IPS-11a (cell line): ENCODE results near the gene PLAGL2.

Source experiments
- H3K4me3 ChIP-seq: one replicate; pipeline ENCODE4 v1.5.1; 2013; ENCODE audit warnings: low read depth, low read length, control low read depth

Gene PLAGL2

DNA sequence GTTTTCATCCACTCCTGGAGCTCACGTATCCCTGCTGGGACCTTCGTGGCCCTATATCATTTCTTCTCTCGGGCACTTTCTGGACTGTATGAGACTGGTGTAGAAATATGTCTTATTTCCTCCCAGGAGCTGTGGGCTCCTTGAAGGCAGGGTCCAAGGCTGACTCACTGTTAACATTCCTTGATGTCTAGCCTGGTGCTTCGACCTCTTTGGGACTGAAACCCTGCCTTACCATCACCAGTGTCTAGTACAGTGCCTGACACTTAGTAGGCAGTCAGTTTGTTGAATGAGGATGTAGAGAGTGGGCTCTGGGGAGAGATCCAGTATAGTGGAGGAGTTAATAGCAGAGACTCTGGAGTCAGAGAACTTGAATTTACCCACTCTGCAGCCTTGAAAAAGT is 23.7 kb upstream of the PLAGL2 start:
- no peak overlapping the region for H3K4me3 ChIP-seq

DNA sequence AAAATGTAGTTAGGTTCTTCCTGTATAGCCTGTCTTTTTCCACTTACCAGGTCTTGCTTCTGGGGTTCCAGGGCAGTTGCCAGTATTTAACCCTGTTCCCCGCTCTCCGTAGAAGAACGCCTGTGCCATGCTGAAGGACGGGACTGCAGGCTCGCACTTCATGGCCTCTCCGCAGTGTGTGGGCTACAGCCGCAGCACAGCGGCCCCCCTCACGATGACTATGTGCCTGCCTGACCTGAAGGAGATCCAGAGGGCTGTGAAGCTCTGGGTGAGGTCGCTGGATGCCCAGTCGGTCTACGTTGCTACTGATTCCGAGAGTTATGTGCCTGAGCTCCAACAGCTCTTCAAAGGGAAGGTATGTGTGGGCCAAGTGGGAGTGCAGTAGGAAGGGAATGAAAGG is 23.2 kb upstream of the PLAGL2 start:
- no peak overlapping the region for H3K4me3 ChIP-seq

DNA sequence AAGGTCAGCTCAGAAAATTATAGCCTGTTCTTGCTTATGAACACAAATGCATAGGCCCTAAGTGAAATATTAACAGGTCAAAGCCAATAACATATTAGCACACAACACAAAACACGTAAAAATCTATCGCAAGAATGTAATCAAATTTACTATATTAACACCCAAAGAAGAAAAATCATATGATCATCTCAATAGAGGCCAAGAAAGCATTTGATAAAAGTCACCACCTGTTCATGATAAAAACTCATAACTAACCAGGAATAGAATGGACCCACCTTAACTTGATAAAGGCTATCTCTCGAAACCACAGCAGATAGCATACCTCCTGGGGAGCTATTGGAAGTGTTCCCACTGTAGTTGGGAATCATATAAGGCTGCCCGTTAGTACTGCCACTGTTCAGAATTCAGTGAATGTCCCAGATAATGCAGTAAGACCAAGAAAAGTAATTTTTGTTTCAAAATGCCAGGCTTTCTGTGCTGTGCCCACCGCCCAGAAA is 21.8 kb upstream of the PLAGL2 start:
- H3K4me3 ChIP-seq = no peak overlapping the region

DNA sequence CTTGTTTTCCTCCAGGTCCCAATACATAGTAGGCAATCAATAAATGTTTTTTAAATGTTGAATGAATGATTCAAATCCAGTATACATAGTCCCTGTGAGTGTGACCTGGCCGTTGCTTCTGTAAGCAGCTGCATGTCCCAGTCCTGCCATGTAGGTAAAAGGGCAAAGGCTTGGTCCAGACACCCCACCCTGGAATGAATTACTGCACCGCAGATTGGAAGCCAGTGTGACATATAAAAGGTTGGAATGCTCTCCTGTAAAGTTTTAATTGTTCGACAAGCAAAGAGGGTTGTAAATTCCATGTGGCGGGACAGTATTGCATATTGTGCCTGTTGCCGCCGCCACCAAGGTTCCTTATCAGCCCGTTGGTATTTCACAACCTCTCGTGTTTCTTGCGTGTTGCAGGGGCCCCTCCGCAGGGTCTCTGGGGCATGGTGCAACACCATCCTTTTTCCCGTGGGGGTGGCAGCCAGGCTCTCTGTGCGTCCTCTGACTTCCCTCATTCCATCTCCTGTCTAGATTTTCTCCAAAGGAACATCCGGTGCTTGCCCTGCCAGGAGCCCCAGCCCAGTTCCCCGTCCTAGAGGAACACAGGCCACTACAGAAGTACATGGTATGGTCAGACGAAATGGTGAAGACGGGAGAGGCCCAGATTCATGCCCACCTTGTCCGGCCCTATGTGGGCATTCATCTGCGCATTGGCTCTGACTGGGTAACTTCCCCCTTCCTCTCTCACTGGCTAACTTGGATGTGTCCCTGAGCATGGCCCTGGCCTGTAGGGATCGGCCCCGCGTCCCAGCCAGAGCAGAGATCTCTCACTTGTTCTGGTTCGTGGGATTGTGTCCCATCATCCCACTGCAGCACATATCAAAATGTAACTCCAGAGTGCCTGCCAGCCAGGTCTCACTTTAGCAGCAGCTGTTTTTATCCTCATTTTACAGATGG is 20.5 kb upstream of the PLAGL2 start:
- H3K4me3 ChIP-seq = no peak overlapping the region

DNA sequence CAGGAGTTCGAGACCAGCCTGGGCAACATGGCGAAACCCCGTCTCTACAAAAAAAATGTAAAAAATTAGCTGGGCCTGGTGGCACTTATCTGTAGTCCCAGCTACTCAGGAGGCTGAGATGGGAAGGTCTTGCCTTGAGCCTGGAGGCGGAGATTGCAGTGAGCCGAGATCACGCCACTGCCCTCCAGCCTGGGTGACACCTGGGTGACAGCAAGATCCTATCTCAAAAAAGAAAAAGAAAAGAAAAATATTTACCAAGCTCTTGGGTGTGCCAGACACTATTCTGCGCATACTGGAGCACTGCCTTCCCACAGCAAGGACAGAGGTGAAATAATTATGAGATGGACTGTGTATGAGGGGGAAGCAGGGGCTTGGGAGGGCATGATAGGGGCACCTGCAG is 19.8 kb upstream of the PLAGL2 start:
- no peak overlapping the region for H3K4me3 ChIP-seq

DNA sequence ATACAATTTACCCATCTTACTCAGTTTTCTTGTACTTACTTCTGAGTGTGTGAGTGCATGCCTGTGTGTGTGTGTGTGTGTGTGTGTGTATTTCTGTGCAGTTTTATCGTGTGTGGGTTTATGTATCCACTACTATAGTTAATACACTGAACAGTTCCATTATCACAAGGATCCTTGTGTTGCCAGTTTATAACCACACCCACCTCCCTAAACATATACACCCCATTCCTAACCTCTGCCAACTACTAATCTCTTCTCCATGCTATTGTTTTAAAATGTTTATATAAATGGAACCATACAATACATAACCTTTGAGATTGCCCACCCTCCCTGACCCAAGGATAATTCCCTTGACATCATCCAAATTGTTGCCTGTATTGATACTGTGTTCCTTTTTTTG is 18.8 kb upstream of the PLAGL2 start:
- no peak overlapping the region for H3K4me3 ChIP-seq

DNA sequence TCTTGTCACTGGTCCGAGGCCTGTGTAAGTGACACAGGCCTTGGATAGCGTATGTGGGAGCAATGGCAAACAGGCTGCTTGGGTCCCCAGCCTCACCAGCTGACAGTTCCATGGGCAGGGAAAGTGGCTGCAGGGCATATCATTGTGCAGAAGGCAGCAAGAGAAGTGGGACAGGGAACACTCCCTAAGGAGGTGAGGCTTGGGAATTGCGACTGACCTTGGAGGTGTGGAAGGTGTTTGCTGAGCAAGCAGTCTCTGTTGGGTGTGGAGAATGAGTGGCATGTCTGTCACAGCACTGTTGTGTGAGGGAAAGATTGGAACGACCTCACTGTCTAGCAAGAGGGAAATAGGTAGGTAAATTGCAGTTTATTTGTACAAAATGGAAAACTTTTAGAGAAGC is 16.9 kb upstream of the PLAGL2 start:
- H3K4me3 ChIP-seq = no peak overlapping the region

DNA sequence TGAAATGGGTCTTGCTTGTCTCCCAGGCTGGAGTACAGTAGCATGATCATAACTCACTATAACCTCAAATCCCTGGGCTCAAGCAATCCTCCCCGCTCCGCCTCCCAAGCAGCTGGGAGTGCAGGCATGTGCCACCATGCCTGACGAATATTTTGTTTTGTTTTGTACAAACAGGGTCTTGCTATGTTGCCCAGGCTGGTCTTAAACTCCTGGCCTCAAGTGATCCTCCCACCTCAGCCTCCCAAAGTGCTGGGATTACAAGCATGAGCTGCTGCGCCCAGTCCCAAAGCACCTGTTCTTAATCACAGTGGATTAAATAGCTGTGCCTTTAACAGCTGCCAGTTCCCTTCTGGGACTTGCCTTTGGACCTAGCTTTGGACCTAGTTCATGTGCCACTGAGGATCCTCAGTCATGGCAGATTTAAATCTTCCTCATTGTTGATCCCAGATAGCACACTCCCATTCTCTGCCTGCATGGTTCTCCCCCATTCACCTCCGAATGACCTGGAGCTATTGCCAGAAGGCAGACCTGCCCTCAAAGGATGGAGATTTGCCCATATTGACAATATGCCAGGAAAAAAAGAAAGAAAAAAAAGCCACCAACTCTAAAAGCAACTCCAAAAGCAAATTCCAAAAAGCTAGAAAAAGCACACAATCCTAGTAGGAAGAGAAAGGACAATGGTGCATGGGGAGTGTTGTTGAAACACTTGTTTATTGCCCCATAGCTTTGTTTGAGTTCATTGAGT is 10.8 kb upstream of the PLAGL2 start:
- H3K4me3 ChIP-seq = no peak overlapping the region

DNA sequence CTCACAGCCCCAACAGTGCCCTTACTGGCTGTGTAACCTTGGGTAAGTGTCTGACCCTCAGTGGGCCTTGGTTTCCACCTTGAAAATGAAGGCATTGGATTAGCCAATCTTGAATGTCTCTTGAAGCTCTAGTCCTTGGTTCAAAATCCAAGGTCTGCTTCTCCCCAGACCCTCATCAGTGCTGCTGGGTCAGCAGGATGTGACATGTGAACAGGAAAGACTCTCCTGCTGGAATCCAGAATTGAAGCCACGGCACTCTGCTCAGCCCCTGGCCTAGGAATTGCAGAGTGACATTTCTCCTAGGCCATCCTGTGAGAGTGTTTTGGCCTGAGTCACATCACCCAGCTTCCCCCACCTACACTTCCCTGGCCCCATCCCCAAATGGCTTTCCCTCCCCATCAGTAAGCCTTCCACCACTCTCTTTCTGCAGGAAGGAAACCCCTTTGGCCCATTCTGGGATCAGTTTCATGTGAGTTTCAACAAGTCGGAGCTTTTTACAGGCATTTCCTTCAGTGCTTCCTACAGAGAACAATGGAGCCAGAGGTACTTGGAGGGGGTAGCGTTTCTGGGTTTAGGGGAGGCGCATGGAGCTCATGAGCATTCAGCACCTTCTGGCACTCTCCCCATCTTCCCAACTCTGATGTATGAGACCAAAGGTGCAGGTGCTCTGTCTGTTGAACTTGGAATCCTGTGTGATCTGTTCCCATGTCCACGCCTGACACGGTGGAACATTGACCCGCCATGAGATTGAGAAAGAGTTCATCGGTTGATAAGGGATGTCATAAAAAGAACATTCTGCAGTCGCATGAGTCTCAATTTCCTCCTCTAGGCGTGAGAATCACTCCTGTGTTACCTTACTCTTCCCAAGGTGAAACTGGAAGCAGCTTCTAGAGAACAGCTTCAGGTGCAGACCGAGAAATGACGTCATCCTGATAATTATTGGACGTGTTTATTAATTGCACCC is 8.9 kb upstream of the PLAGL2 start:
- no peak overlapping the region for H3K4me3 ChIP-seq

DNA sequence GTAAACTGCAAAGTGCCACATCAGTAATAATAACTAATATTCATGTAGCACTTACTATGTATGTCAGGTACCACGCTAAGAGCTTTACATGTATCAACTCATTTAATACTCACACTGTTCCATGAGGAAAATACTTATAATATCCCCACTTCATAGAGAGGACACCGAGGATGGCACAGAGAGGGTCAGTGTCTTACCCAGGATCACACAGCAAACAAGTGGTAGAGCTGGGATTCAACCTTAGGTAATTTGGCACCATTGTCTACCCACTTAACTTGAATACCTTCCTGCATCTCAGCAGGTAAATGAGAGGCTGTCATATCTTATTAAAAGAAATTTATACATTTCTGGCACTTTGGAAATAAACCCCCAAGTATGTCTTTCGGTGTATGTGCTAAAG is 8.2 kb upstream of the PLAGL2 start:
- no peak overlapping the region for H3K4me3 ChIP-seq

DNA sequence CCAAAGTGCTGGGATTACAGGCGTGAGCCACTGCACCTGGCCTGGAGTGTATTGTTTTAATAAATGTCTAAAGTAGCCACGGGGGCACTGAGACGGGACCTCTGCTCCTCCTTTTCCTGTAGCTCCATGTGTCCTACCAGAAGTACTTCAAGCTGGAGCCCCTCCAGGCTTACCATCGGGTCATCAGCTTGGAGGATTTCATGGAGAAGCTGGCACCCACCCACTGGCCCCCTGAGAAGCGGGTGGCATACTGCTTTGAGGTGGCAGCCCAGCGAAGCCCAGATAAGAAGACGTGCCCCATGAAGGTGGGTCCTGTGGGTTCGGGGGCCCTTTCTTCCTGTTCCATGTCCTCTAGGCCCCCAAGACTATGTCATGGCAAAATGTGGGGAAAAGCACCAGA is 7.6 kb upstream of the PLAGL2 start:
- no peak overlapping the region for H3K4me3 ChIP-seq

DNA sequence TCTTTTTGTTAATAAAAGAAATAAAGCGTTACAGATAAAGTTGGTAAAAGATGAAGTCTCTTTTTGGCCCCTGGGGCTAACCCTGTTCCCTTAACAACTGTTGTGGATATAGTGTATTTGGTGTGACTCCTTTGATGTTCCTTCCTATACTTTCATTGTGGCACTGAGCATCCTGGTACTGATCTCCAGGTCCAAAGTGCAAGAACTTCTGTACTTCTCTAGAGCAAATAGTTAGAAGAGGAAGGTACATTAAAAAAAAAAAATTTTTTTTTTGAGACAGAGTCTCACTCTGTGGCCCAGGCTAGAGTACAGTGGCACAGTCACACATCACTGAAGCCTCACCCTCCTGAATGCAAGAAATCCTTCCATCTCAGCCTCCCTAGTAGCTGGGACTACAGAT is 6.3 kb upstream of the PLAGL2 start:
- no peak overlapping the region for H3K4me3 ChIP-seq

DNA sequence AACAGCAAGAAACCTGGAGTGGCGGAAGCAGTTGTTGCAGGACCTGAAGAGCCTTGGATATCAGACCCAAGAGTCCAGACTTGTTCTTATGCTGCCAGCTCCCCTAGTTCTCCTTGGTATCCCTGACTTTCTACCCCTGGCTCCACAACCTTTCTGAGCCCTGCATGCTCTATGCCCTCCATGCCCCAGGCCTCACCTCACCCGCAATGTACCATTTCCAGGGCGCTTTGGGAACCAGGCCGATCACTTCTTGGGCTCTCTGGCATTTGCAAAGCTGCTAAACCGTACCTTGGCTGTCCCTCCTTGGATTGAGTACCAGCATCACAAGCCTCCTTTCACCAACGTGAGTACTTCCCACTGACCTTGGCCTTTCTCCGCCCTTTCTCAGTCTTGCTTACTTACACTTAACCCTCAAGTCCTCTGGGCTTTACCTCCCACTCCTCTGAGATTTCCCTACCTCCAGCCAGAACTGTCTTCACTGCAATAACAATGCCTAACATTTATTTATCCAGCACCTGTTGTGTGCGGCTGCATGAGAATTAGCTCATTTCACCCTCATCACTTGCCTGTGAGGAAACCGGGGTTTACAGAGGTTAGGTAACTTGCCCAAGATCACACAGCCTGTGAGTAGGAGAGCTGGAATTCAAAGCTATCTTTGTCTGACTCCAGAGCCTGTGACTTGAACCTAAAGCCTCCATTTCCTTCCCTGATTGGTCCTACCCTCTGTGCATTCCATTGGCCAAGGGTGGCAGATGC is 2.5 kb upstream of the PLAGL2 start:
- no peak overlapping the region for H3K4me3 ChIP-seq

DNA sequence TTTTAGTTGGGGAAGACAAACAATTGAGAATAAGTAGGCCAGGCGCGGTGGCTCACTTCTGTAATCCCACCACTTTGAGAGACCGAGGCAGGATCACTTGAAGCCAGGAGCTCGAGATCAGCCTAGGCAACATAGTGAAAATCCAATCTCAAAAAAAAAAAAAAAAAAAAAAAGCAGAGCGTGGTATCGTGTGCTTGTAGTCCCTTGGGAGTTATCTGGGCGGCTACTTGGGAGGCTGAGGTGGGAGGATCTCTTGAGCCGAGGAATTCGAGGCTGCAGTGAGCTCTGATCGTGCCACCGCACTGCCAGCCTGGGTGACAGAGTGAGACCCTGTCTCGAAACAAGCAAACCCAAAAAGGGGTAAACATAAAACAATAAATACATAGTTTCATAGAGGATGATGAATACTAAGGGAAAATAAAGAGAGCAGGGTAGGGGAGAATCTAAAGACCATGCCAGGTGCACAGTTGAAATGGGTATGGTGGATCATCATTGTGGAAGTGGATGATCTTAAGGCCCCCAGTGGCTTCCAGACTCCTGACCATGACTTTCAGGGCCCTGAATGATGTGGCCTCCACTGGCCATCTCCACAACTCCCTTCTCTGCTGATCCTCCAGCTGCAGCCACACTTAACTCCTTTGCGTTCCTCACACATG is 1.1 kb upstream of the PLAGL2 start:
- H3K4me3 ChIP-seq = peak overlapping the region; percentile 95

DNA sequence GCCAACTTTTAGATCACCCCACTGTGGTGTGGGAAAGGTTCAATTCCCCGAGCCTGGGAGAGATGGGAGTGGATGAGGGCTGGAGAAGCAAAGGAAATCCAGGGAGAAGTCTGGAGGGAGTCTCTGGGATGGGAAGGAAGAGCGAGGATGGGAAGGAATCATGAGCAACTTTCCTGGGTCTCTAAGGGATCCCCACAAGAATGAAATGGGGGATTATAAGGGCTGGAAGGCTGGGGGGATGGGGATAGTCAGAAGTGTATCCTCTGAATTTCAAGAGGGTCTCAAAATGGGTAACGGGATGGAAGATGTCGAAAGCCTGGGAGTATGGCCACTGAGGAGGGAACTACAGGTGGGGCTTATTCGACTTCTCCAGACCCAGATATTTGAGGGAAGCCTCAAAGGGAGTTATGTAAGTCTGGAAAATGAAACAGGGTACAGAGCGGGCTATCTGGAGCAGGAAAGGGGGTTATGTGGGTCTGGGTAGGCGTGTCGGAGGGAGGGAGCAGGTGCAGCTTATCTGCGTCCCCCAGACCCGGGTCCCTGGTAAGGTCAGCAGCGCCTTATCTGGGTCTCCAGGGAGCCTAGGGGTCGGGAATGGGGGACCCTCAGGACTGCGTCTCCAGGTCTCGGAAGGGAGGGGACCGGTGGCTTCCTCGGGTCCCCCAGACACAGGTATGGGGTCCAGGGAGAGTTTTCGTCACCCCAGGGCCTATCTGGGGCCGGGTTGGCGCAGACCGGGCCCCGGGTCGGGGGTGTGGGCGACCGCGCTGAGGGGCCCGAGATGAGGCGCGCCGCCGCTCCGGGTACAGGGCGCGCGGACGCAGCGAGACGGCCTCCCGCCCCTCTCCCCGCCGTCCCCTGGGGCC is 550 bp downstream of the PLAGL2 start:
- peak overlapping the region; percentile 95 for H3K4me3 ChIP-seq

DNA sequence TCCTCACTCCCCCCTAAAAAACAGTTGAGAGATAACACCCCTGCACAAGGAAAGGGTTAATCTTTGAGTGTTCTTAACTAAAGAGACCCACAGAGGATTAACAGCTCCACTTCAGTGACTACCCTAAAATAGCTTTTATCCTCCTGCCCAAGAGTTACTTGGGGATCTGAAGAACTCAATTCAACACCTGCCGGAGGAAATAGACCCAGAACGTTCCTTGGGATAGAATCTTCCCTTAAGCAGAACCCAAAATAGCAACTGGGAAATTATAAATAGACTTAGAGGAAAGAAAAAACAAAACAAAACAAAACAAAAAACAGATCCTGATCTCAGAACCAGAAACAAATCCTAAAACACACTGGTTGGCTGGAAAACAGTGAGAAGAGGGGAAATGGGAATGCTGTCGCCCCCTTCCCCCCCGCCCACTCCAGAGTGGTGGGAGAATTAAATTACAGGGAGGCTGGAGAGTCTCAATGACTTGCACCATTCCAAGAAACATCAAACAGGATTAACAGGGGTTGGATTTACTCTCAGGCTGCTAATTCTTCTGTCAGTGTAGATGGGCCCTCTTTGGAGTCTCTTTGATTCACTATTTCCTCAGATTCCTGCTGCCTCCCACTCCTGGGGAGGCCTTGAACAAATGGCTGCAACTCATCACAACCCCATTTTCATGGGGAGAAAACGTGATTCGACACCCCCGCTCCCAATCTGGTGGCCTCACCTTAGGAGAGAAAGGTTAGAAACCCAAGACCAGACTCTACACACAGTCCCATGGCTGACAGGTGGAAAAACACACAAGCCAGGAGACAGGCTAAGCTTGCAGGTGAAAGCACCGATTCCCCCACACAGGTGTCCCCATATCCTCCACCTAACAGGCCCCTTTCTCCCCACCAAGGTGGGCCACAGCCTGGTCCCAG is 1.4 kb downstream of the PLAGL2 start:
- H3K4me3 ChIP-seq = peak overlapping the region; percentile 95

DNA sequence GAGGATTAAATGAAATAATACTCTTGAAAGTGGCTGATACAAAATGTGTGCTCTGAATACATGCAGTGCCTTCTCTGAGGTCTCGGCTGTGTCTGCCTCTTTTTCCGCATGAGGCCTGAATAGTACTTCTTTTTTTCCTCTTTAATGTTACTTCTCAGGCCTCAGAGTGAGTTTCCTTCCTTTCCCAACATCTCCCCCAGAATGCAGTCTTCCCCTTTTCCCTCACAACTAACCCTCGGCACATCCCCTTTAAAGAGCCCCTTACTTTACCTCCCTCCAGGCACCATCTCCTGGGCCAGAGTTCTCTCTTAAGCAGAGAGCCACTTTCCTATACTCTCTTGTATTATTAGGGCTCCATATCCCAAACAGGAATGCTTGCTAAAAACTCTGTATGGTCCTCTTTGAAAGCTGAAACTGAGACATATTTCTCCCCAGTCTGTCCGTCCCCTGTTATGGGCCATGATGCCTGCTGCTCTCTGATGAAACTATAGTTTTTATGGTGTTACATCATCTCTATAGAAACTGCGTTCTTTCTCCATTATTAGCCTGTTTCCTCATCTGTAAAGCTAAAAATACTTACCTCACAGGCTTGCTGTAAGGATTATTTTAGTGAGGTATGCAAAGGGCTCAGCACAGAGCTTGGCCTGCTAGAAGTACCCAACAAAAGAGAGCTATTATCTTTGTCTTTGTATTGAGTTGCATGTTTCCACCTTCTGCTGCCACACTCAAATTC is 2.3 kb downstream of the PLAGL2 start:
- no peak overlapping the region for H3K4me3 ChIP-seq
